GM12873 (cell line): ENCODE measurements around the gene CHN1.

Experiments used
- TF ChIP-seq, protein P1 (sequence below): IDR thresholded peaks from 2 replicates; pipeline ENCODE4 v1.5.1; 2012; ENCODE audit warnings: low read depth, mild to moderate bottlenecking, moderate library complexity, low read length, control low read depth; ENCODE audit not compliant: insufficient read depth; ENCODE audit errors: missing control alignments

The CHN1 gene

DNA sequence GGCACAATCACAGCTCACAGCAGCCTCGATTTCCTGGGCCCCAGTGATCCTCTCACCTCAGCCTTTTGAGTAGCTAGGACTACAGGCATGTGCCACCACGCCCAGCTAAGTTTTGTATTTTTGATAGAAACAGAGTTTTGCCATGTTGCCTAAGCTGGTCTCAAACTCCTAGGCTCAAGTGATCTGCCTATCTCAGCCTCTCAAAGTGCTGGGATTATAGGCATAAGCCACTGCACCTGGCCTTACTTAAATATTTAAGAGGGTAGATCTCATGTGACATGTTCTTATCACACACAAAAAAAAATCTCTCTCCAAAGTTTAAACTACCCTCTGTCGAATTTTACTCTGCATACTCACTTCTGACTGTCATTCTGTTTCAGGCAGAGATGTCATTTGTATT, 165.5 kb downstream of the CHN1 start:
- TF ChIP-seq, protein P1, sequence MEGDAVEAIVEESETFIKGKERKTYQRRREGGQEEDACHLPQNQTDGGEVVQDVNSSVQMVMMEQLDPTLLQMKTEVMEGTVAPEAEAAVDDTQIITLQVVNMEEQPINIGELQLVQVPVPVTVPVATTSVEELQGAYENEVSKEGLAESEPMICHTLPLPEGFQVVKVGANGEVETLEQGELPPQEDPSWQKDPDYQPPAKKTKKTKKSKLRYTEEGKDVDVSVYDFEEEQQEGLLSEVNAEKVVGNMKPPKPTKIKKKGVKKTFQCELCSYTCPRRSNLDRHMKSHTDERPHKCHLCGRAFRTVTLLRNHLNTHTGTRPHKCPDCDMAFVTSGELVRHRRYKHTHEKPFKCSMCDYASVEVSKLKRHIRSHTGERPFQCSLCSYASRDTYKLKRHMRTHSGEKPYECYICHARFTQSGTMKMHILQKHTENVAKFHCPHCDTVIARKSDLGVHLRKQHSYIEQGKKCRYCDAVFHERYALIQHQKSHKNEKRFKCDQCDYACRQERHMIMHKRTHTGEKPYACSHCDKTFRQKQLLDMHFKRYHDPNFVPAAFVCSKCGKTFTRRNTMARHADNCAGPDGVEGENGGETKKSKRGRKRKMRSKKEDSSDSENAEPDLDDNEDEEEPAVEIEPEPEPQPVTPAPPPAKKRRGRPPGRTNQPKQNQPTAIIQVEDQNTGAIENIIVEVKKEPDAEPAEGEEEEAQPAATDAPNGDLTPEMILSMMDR: no peak

DNA sequence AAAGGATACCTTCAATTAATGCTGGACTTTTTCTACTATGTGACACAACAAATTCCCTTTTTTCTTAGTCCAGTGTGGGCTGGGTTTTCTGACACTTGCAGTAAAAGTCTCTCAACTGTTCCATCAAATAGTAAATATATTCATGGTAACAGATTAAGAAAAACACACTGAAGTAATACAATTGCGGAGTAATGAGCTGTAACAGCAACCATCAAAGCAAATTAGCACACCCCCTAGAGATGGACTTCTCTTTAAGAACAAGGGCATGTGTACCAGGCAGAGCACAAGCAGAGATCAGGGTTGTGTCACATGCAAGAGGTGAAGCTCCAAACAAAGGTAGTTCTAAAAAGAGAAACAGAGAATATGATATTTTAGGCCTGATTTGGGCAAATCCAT, 168.2 kb downstream of the CHN1 start:
- TF ChIP-seq, protein P1: no peak

DNA sequence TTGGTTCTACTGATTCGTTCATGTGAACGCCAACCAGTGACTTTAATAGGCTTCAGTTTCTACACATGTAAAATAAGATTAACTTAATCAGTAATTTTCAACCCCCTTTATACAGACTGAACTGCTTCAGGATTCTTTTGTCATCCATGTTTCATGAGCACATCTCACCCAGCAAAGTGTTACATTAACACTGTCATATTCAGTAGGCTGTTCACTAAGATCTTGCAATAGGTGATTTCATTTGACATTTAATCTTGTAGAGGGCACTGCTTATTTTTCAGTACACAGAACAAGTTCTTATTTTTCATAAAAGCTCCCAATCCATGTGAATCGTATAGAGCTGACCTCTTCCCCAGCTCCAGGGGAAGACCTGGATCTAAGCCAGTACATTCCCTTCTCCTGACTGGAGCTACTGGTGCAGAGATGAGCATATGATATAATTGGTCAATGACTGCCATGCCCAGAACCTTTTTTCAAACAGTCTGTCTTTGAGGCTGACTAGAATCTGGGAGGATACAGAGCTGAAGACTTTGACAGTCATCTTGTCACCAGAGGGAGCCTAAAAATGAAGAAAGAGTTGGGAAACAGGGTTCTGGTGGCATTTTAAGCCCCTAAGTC, 168.7 kb downstream of the CHN1 start:
- TF ChIP-seq, protein P1: no peak

DNA sequence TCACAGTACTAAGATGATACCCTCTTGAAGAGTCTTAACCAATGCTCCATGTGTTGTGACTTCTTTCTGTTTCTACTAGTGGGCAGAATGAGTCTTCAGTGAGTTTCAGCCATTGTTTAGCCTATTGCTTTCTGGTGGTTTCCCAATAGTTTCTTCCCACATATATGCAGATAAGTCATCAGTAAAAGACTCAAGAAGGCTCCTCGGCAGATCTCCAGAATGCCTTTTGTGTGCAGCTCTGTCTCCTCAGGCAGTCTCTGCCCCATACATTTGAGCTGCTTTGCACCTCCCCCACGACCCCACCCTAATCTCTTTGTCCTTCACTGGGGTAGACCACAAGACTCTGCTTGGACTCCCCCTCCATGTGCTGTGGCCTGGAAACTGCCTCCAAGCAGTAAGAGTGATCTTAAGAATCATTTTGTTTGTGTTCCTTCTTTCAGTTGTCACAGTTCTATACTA, 169.4 kb downstream of the CHN1 start:
- TF ChIP-seq, protein P1: no peak

DNA sequence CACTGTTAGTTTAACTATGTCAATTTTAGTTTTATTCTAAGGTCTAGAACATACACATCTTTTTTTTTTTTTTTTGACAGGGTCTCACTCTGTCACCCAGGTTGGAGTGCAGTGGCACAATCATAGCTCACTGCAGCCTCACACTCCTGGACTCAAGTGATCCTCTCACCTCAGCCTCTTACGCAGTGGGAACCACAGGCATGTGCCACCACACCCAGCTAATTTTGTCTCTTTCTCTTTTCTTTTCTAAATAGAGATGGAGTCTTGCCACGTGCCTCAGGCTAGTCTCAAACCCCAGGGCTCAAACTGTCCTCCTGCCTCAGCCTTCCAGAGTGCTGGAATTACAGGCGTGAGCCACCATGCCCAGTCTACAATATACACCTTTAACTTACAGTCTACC, 171.4 kb downstream of the CHN1 start:
- TF ChIP-seq, protein P1: no peak

DNA sequence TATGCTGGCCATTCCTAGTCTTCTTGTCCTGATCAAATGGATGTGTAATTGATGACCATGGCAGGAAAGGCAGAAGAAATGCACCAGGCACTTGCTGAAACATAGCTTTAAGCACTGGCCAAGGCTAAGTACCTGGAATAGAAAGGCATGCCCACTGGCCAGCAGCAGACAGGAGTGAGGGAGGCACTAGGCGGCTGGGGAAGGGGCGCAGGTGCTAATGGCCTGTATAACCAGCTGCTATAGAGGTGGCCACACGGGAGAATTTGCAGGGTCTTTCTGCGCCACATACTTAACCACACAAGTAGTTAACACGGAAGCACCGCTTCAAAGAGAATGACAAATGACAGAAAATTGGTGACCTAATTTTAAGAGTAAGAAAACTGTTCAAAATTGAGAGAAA, 174.6 kb downstream of the CHN1 start:
- TF ChIP-seq, protein P1: no peak

DNA sequence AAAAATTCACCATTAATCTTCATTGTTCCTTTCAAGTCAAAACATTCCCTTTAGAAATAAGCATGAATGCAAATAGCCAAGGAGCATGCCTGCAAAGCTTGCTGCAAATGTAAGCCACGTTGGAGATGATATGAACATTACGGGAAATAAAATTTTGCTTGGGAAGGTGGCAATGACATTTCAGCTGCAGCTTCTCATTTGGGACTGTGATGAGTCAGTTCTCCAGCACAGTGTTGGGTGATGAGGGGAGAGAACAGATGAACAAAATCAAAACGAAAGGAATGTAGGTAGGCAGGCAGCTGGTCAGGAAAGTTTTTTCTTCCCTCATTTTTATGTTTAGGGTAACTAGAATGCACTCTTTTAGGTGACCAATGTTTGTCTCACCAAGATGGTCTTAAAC, 175.6 kb downstream of the CHN1 start:
- TF ChIP-seq, protein P1: no peak
